Stimulated activated CD4-positive, alpha-beta T cell treated with anti-CD3 and anti-CD28 coated beads, TNF-alpha, amount 100 ng/mL, for 4 hours (primary cell): ENCODE measurements around the gene GTF2F1.
"Not testable (repeated sequence)": the region's sequence is repeated elsewhere in the genome, so short reads cannot be mapped to it uniquely, and the experiment has no call there.

ENCODE experiments used
- DNase-seq, 3 experiments: peaks; one replicate each; pipeline ENCODE4 v3.0.0-alpha.2; 2020; ENCODE audit warnings: low read depth in 3 of 3

Gene GTF2F1

GRCh38 chr19:6355321-6356040 lies 37.5 kb downstream of the GTF2F1 start:
- not testable (repeated sequence) for DNase-seq

GRCh38 chr19:6354098-6354674 lies 38.8 kb downstream of the GTF2F1 start:
- DNase-seq: no peak

GRCh38 chr19:6352381-6353165 lies 40.4 kb downstream of the GTF2F1 start:
- no peak for DNase-seq

GRCh38 chr19:6350688-6351087 lies 42.3 kb downstream of the GTF2F1 start:
- DNase-seq: no peak

GRCh38 chr19:6349271-6349670 lies 43.7 kb downstream of the GTF2F1 start:
- DNase-seq: not testable (repeated sequence)

- no peak for DNase-seq
These were observed 49.5 kb downstream of the GTF2F1 start for GRCh38 chr19:6343462-6343861.

- DNase-seq: no peak
These were observed 52.3 kb downstream of the GTF2F1 start for GRCh38 chr19:6340493-6341201.

GRCh38 chr19:6334490-6335285 lies 58.3 kb downstream of the GTF2F1 start:
- DNase-seq: no peak

- DNase-seq: no peak
These were observed 59.5 kb downstream of the GTF2F1 start, which contains the start of gene ACER1 for GRCh38 chr19:6333439-6333838. Gene ACER1, minus strand, starts transcription at chr19:6333612. Its CDS starts 61 bp downstream, at chr19:6333551.
